CD4-positive, alpha-beta T cell (primary cell): Measurements from ENCODE around the gene GPR153. TPM values are rescaled to one million over a fixed set of nuclear protein-coding genes. Genes with fewer than 3 reads are reported as not detected.

Experiments used
- ATAC-seq: fragments of 200-7000 bp; cut with Tn5 transposase; one replicate; pipeline ENCODE4 v1.10.0; 2022; ENCODE audit warnings: mild to moderate bottlenecking; ENCODE audit not compliant: poor library complexity
- CTCF ChIA-PET: fragments of 350-600 bp; sonication (Branson Sonifier 250); formaldehyde crosslinking; loops from one replicate; lab custom pipeline; 2021; ENCODE audit warnings: antibody characterized with exemption, inconsistent platforms; lab: Charles Lee
- POLR2A ChIA-PET: fragments of 350-600 bp; sonication (Branson Sonifier 250); formaldehyde crosslinking; loops from one replicate; lab custom pipeline; 2021; ENCODE audit warnings: antibody characterized with exemption, inconsistent platforms; lab: Charles Lee
- DNase-seq, 14 experiments: peaks; one replicate each; pipeline ENCODE4 v3.0.0-alpha.2; 2013 to 2020; ENCODE audit warnings: mixed read lengths in 2 of 14
- H3K27ac ChIP-seq, 2 donors: one replicate each; pipeline versions ENCODE4 v1.5.1 to v1.7.0; 2013; ENCODE audit warnings: low read length in 2 of 2, low read depth in 1 of 2, mild to moderate bottlenecking in 1 of 2
- H3K27me3 ChIP-seq, 2 experiments: 1 replicate in 1 of 2; 2 replicates in 1 of 2; pipeline versions ENCODE4 v1.6.1 to v1.7.0; 2013; ENCODE audit warnings: low read length in 2 of 2, control low read depth in 1 of 2, mild to moderate bottlenecking in 1 of 2, moderate library complexity in 1 of 2; ENCODE audit not compliant: insufficient read depth in 2 of 2, control insufficient read depth in 1 of 2
- H3K36me3 ChIP-seq: one replicate; pipeline ENCODE4 v1.6.1; 2013; ENCODE audit warnings: low read length, control low read depth; ENCODE audit not compliant: insufficient read depth
- H3K4me1 ChIP-seq: one replicate; pipeline ENCODE4 v1.6.1; 2013; ENCODE audit warnings: low read length, control low read depth; ENCODE audit not compliant: insufficient read depth
- H3K4me3 ChIP-seq: one replicate; pipeline ENCODE4 v1.5.1; 2013; ENCODE audit warnings: mild to moderate bottlenecking, low read length, moderate library complexity
- H3K9me3 ChIP-seq, 2 experiments: 1 replicate in 1 of 2; 2 replicates in 1 of 2; pipeline versions ENCODE4 v1.6.1 to v1.7.0; 2013; ENCODE audit warnings: low read length in 2 of 2, mild to moderate bottlenecking in 2 of 2, control low read depth in 1 of 2, moderate library complexity in 1 of 2; ENCODE audit not compliant: control insufficient read depth in 1 of 2, insufficient read depth in 1 of 2
- H3K27ac Mint-ChIP-seq: one replicate; pipeline ENCODE4 v1.8.0; 2020; ENCODE audit warnings: mixed read lengths
- H3K27me3 Mint-ChIP-seq: one replicate; pipeline ENCODE4 v1.8.0; 2021; ENCODE audit warnings: mixed read lengths
- H3K36me3 Mint-ChIP-seq: one replicate; pipeline ENCODE4 v1.8.0; 2021; ENCODE audit warnings: low read depth, mixed read lengths
- H3K4me1 Mint-ChIP-seq: one replicate; pipeline ENCODE4 v1.8.0; 2021; ENCODE audit warnings: low read depth, mixed read lengths
- H3K4me3 Mint-ChIP-seq: one replicate; pipeline ENCODE4 v1.8.0; 2020; ENCODE audit warnings: mild to moderate bottlenecking, mixed read lengths
- H3K9me3 Mint-ChIP-seq: one replicate; pipeline ENCODE4 v1.8.0; 2020; ENCODE audit warnings: mixed read lengths
- intact Hi-C, 2 experiments: fragments of 100-400 bp; cut with DNase I in 1 of 2; cut with micrococcal nuclease in 1 of 2; formaldehyde crosslinking; loops; one replicate each; pipeline versions ENCODE4 v1.15.1 to v1.9.0; 2023 to 2025; cut with DNase I, micrococcal nuclease
- total RNA-seq, 174 experiments: library from RNA in 2 of 174; stranded (reverse) in 2 of 174; gene quantifications; one replicate each; pipeline ENCODE4 v1.2.3 and lab custom pipeline; 2021 to 2026
- TF ChIP-seq, protein P1 (sequence below): fragments of 200-600 bp; IDR thresholded peaks from one replicate; pipeline ENCODE4 v1.8.0; 2022; ENCODE audit warnings: antibody characterized with exemption, mild to moderate bottlenecking

The GPR153 gene
- total RNA-seq, 2 experiments from 2014 or later: 0.14 to 0.19 TPM

DNA sequence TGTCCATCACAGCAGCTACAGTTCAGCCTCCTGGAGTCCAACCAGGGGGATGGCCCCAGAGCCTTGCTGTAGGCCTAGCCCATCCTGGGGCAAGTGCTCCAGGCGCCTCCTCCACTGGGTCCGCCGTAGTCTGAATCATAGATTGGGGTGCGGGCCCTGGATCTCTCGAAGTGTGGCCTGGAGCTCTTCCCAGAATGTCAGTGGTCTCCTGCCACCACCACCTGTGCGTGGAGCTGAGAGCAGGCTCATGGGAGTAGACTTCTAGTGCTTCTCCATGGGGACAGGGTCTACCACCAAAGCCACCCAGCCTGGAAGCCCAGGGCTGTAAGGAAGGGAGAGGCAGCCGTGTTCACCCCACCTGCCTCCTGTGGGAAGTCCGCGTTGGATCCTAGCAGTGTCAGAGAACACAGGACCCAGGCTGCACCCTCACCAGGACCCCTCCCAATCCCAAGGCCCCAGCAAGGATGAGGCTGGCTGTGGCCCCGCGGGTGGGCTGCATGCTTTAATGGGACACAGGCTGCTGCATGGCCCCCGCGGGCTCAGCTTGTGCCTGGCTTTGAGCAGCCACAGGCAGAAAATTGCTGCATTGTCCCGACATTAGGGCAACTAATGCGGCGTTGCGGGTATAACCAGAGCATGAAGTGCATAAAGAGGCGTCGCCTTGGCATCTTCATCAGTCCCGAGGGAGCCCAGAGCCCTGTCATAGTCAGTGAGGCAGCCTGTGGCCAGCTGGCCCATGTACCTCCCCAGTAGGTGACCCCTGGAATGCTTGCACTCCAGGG lies 17.7 kb downstream of the GPR153 start:
- H3K9me3 ChIP-seq: peaks cover 0 to 38% of the 10 kb centered on the region in 2 experiments
- intact Hi-C loops: no loop called here
- ATAC-seq (no peak), DNase-seq (no peak)
- peaks cover 72% of the 10 kb centered on the region for H3K27me3 Mint-ChIP-seq
- no peak overlapping the region for H3K27ac Mint-ChIP-seq
- CTCF ChIA-PET: no interaction called here
- H3K27me3 ChIP-seq: peaks cover 67 to 77% of the 10 kb centered on the region in 2 experiments
- no peak overlapping the region for H3K4me3 Mint-ChIP-seq
- no peaks in the 10 kb centered on the region for H3K36me3 Mint-ChIP-seq
- TF ChIP-seq, protein P1, sequence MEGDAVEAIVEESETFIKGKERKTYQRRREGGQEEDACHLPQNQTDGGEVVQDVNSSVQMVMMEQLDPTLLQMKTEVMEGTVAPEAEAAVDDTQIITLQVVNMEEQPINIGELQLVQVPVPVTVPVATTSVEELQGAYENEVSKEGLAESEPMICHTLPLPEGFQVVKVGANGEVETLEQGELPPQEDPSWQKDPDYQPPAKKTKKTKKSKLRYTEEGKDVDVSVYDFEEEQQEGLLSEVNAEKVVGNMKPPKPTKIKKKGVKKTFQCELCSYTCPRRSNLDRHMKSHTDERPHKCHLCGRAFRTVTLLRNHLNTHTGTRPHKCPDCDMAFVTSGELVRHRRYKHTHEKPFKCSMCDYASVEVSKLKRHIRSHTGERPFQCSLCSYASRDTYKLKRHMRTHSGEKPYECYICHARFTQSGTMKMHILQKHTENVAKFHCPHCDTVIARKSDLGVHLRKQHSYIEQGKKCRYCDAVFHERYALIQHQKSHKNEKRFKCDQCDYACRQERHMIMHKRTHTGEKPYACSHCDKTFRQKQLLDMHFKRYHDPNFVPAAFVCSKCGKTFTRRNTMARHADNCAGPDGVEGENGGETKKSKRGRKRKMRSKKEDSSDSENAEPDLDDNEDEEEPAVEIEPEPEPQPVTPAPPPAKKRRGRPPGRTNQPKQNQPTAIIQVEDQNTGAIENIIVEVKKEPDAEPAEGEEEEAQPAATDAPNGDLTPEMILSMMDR: no peak
- H3K27ac ChIP-seq: no peak overlapping the region
- H3K4me1 Mint-ChIP-seq: peaks cover 22% of the 10 kb centered on the region
- no peaks in the 10 kb centered on the region for H3K9me3 Mint-ChIP-seq
- POLR2A ChIA-PET: no interaction called here
- H3K36me3 ChIP-seq: no peaks in the 10 kb centered on the region
- H3K4me1 ChIP-seq: peaks cover 32% of the 10 kb centered on the region
- no peak overlapping the region for H3K4me3 ChIP-seq

DNA sequence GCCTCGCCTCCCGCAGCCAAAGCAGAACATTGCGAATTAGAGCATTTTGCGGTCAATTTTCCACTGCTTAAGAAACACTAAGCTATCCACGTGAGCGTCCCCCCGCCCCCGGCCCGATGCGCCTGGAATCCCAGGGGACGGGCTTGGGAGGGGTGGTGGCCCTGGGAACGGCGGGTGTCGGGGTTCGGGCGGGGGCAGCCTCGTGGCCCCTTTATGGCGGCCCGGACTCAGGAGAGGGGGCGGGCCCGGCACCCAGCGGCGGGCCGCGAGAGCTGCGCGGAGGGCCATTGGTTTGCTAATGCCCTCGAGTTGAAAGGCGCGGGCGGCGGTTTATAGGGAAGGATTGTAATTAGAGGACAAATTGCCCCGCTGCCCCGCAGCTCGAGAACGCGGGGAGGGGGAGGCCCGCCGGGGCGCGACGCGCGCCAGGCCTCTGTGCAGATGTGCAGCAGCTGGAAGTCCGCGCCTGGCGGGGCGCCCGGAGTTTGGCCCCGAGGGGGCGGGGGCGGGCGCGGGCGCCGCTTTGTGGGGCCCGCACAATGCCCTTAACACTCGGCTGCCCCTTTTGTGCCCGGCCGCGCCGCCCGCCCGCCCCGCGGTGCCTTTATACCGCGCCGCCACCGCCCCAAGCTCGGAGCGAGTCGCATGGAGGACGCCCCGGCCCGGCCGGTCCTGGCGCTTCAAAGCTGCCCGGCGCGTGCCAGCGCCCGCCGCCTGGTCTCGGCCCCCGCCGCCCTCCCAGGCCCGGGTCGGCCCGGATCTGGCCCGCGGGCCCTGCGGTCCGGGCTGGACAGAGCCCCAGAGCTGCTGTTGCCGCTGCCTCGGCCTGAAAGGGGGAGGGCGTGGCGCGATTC lies 18.8 kb downstream of the GPR153 start:
- ChIA-PET CTCF (no interaction called here), POLR2A (interaction anchor here (0.7 kb wide), 1 partner anchor 217 kb away, joined by 3 read pairs; no protein-coding TSS in a partner anchor)
- Histone ChIP-seq H3K4me1 (peaks cover 32% of the 10 kb centered on the region), H3K4me3 (no peak overlapping the region), H3K27ac (no peak overlapping the region), H3K9me3 (peaks cover 0 to 38% of the 10 kb centered on the region in 2 experiments), H3K36me3 (no peaks in the 10 kb centered on the region), H3K27me3 (peaks cover 58 to 66% of the 10 kb centered on the region in 2 experiments)
- H3K4me1 Mint-ChIP-seq: peaks cover 19% of the 10 kb centered on the region
- H3K27me3 Mint-ChIP-seq: peaks cover 60% of the 10 kb centered on the region
- H3K36me3 Mint-ChIP-seq: no peaks in the 10 kb centered on the region
- ATAC-seq (no peak), DNase-seq (no peak)
- TF ChIP-seq, protein P1: no peak
- no peaks in the 10 kb centered on the region for H3K9me3 Mint-ChIP-seq
- no peak overlapping the region for H3K27ac Mint-ChIP-seq
- intact Hi-C loops: no loop called here
- H3K4me3 Mint-ChIP-seq: no peak overlapping the region

DNA sequence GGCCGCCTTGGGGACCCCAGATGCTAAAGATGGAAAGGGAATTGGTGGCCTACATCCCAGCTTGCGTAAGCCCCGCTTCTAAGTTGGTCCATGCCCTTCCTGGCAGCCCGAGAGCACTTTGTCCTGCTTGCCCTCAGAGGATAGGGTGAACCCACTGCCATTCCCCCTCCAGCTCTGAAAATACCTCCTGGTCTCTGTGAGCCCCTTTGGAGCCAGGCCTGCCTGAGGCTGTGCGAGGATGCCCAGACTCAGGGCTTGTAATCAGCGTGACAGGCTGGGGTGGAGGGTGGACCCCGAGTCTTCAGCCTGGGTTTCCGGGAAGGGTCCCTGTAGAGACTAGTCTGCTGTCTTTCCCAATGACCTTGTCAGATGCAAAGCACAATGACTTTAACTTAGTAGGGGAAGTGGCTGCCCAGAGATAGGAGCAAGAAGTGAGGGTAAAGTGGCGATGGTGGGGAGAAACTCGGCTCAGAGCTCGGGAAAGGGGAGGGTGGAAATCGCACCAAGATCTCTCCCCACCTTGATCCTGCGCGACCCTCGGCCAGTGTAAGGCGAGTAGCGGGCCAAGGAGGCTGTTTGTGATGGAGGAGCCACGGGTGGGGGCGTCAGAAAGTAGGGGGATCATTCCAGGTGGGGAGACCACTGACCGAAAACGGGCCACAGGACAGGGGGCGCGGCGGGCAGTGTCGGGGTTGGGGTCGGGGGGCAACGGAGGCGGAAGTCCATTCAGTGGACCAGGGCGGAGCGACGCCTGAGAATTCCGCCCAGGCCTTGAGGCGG lies 19.6 kb downstream of the GPR153 start:
- Histone ChIP-seq H3K4me3 (no peak overlapping the region), H3K27me3 (peaks cover 50 to 59% of the 10 kb centered on the region in 2 experiments), H3K9me3 (peaks cover 0 to 36% of the 10 kb centered on the region in 2 experiments), H3K27ac (no peak overlapping the region), H3K36me3 (no peaks in the 10 kb centered on the region), H3K4me1 (peaks cover 27% of the 10 kb centered on the region)
- Mint-ChIP-seq H3K36me3 (no peaks in the 10 kb centered on the region), H3K4me1 (peaks cover 11% of the 10 kb centered on the region), H3K9me3 (no peaks in the 10 kb centered on the region), H3K27ac (no peak overlapping the region), H3K4me3 (no peak overlapping the region), H3K27me3 (peaks cover 52% of the 10 kb centered on the region)
- TF ChIP-seq, protein P1: no peak
- POLR2A ChIA-PET: no interaction called here
- intact Hi-C loops: no loop called here
- CTCF ChIA-PET: no interaction called here
- no peak for DNase-seq
- ATAC-seq: no peak
